HepG2 (cell line): Measurements from ENCODE around the gene EI24. TPM values are rescaled to one million over a fixed set of nuclear protein-coding genes. Genes with fewer than 3 reads are reported as not detected.

ENCODE experiments used
- ADNP ChIP-seq: sonication (generic); formaldehyde crosslinking; IDR thresholded peaks from 2 replicates; pipeline ENCODE4 v1.4.0; 2020; ENCODE audit warnings: missing genetic modification reagents
- ATF2 ChIP-seq: sonication (generic); formaldehyde crosslinking; IDR thresholded peaks from 2 replicates; pipeline ENCODE4 v1.4.0; 2020; ENCODE audit warnings: missing genetic modification reagents
- BCLAF1 ChIP-seq: fragments of 450-650 bp; IDR thresholded peaks from 2 replicates; pipeline ENCODE4 v1.6.1; 2017; ENCODE audit warnings: mild to moderate bottlenecking
- BRF2 ChIP-seq: sonication (generic); formaldehyde crosslinking; IDR thresholded peaks from 2 replicates; pipeline ENCODE4 v1.8.1; 2022; ENCODE audit warnings: mild to moderate bottlenecking, missing genetic modification reagents
- GRHL1 ChIP-seq: sonication (generic); formaldehyde crosslinking; conservative IDR thresholded peaks from 2 replicates; pipeline ENCODE4 v1.8.0; 2022; ENCODE audit warnings: missing genetic modification reagents
- HDAC6 ChIP-seq: fragments of 200-600 bp; sonication (generic); IDR thresholded peaks from 2 replicates; pipeline ENCODE4 v1.7.0; 2017; ENCODE audit warnings: mild to moderate bottlenecking, antibody characterized with exemption, low read length, low read depth
- KLF15 ChIP-seq: sonication (generic); formaldehyde crosslinking; IDR thresholded peaks from 2 replicates; pipeline ENCODE4 v1.8.1; 2023; ENCODE audit warnings: borderline replicate concordance, mild to moderate bottlenecking, inconsistent platforms, missing genetic modification reagents, mixed read lengths
- NCOA2 ChIP-seq: sonication (generic); formaldehyde crosslinking; IDR thresholded peaks from 2 replicates; pipeline ENCODE4 v1.8.0; 2022; ENCODE audit warnings: inconsistent platforms
- NPAS2 ChIP-seq: sonication (generic); formaldehyde crosslinking; IDR thresholded peaks from 2 replicates; pipeline ENCODE4 v1.8.0; 2022; ENCODE audit warnings: mild to moderate bottlenecking, missing genetic modification reagents, borderline replicate concordance
- PLRG1 ChIP-seq: fragments of 450-650 bp; conservative IDR thresholded peaks from 2 replicates; pipeline ENCODE4 v1.6.1; 2016
- POLR2AphosphoS5 ChIP-seq: IDR thresholded peaks from 2 replicates; pipeline ENCODE4 v1.6.1; 2012; ENCODE audit warnings: low read depth, low read length
- POLR2G ChIP-seq: fragments of 200-400 bp; formaldehyde crosslinking; IDR thresholded peaks from 2 replicates; pipeline ENCODE4 v1.6.1; 2018; ENCODE audit warnings: mild to moderate bottlenecking, low read depth, low read length, moderate library complexity
- RFX5 ChIP-seq: IDR thresholded peaks from 2 replicates; pipeline ENCODE4 v1.6.1; 2011; ENCODE audit warnings: low read depth, low read length, improper control_type of control experiment
- TRIM24 ChIP-seq: sonication (generic); formaldehyde crosslinking; IDR thresholded peaks from 2 replicates; pipeline ENCODE4 v1.8.0; 2022; ENCODE audit warnings: mild to moderate bottlenecking, missing genetic modification reagents
- XRCC5 ChIP-seq: fragments of 200-400 bp; formaldehyde crosslinking; optimal IDR thresholded peaks from 2 replicates; pipeline ENCODE3; 2017; ENCODE audit warnings: mild to moderate bottlenecking, low read length
- ZNF260 ChIP-seq: sonication (generic); formaldehyde crosslinking; IDR thresholded peaks from 2 replicates; pipeline ENCODE4 v1.4.0; 2020; ENCODE audit warnings: missing genetic modification reagents, low read depth, mild to moderate bottlenecking, borderline replicate concordance
- ZNF329 ChIP-seq: sonication (generic); formaldehyde crosslinking; IDR thresholded peaks from 2 replicates; pipeline ENCODE4 v1.9.0; 2021; ENCODE audit warnings: low read depth, mild to moderate bottlenecking, missing genetic modification reagents
- ZNF333 ChIP-seq: sonication (generic); formaldehyde crosslinking; IDR thresholded peaks from 2 replicates; pipeline ENCODE4 v1.4.0; 2020; ENCODE audit warnings: mild to moderate bottlenecking, missing genetic modification reagents, borderline replicate concordance
- ZNF451 ChIP-seq: sonication (generic); formaldehyde crosslinking; IDR thresholded peaks from 2 replicates; pipeline ENCODE4 v1.5.0; 2020; ENCODE audit warnings: mild to moderate bottlenecking, missing genetic modification reagents
- ZNF670 ChIP-seq: sonication (generic); formaldehyde crosslinking; IDR thresholded peaks from 2 replicates; pipeline ENCODE4 v1.8.0; 2022; ENCODE audit warnings: mild to moderate bottlenecking, missing genetic modification reagents, borderline replicate concordance
- ZNF773 ChIP-seq: sonication (generic); formaldehyde crosslinking; IDR thresholded peaks from 2 replicates; pipeline ENCODE4 v1.4.0; 2020; ENCODE audit warnings: missing genetic modification reagents, borderline replicate concordance
- ZSCAN22 ChIP-seq: sonication (generic); formaldehyde crosslinking; IDR thresholded peaks from 2 replicates; pipeline ENCODE4 v1.4.0; 2020; ENCODE audit warnings: mild to moderate bottlenecking, missing genetic modification reagents
- polyA plus RNA-seq, 8 experiments: library from polyadenylated mRNA; depleted of rRNA in 3 of 8; stranded (reverse) in 7 of 8; unstranded in 1 of 8; fragments of >200 nt; fragmentation: Illumina TruSeq in 4 of 8; extraction: Trizol in 4 of 8; gene quantifications; 2 replicates each; pipeline versions ENCODE4 v1.2.1 to v1.2.3, GENCODE V29; 2011 to 2016; ENCODE audit warnings: low read depth in 4 of 8, missing spikeins in 1 of 8, mixed read lengths in 1 of 8; ENCODE audit not compliant: insufficient read depth in 1 of 8
- total RNA-seq, 5 experiments: library from RNA; depleted of rRNA; stranded (reverse); fragments of >200 nt; fragmentation: Illumina TruSeq; extraction: Trizol; gene quantifications; 2 replicates each; pipeline ENCODE4 v1.2.3, GENCODE V29; 2016; ENCODE audit warnings: low read depth in 1 of 5

EI24 gene
- total and polyA plus RNA-seq, 2 of the 13 experiments (the other 11 are each of a cell fraction or from before 2014, with no cell fraction given): 84.7 to 126 TPM

GRCh38 chr11:125592305-125593113, 23.2 kb downstream of the EI24 start, which contains the start of gene STT3A (continued):
- TF ChIP-seq POLR2AphosphoS5: peak; percentile 90
- peak; percentile 78 for TF ChIP-seq ATF2
- TF ChIP-seq ZNF333 (CRISPR knock-in tag): 0 out of 2 replicates have a peak, but pooled peaks have one; percentile 23
- no peak for TF ChIP-seq HDAC6
- no peak for TF ChIP-seq TRIM24
- TF ChIP-seq ZNF773 (CRISPR knock-in tag): no peak
- TF ChIP-seq NCOA2: no peak; the same call in 1 of the 2 replicates
- peak; percentile 9; the same call in 1 of the 2 replicates for TF ChIP-seq RFX5
- TF ChIP-seq PLRG1: no peak
- TF ChIP-seq GRHL1 (CRISPR knock-in tag): no peak
- TF ChIP-seq ZNF451 (CRISPR knock-in tag): 0 out of 2 replicates have a peak, but pooled peaks have one; percentile 45
- no peak for TF ChIP-seq NPAS2 (CRISPR knock-in tag)
- 0 out of 2 replicates have a peak, but pooled peaks have one; percentile 26 for TF ChIP-seq ZNF329 (CRISPR knock-in tag)
- no peak for TF ChIP-seq ZNF260 (CRISPR knock-in tag)
- no peak for TF ChIP-seq BCLAF1
- TF ChIP-seq KLF15 (CRISPR knock-in tag): no peak
- no peak for TF ChIP-seq ADNP (CRISPR knock-in tag)
- TF ChIP-seq ZSCAN22 (CRISPR knock-in tag): no peak
- peak; percentile 84 for TF ChIP-seq POLR2G
- TF ChIP-seq XRCC5: peak; percentile 84
- no peak for TF ChIP-seq ZNF670 (CRISPR knock-in tag)
- 0 out of 2 replicates have a peak, but pooled peaks have one; percentile 64 for TF ChIP-seq BRF2 (CRISPR knock-in tag)
